SK-N-SH (cell line): Measurements from ENCODE around the gene DDX50.

ENCODE experiments used
- CHD2 ChIP-seq: fragments of 150-350 bp; IDR thresholded peaks from 2 replicates; pipeline ENCODE4 v1.6.1; 2018; ENCODE audit warnings: low read length; ENCODE audit not compliant: partially characterized antibody
- EP300 ChIP-seq, 2 experiments: IDR thresholded peaks; 2 replicates each; pipeline versions ENCODE4 v1.4.0 to v1.6.1; 2012; ENCODE audit warnings: borderline replicate concordance in 1 of 2, low read depth in 1 of 2, low read length in 1 of 2
- EZH2phosphoT487 ChIP-seq: fragments of 200-600 bp; sonication (generic); IDR thresholded peaks from 2 replicates; pipeline ENCODE4 v1.6.1; 2017; ENCODE audit warnings: low read depth, mixed run types, mild to moderate bottlenecking, antibody characterized with exemption, moderate library complexity, borderline replicate concordance
- GATA2 ChIP-seq: sonication (generic); formaldehyde crosslinking; IDR thresholded peaks from 2 replicates; pipeline ENCODE4 v1.5.0; 2020; ENCODE audit warnings: mild to moderate bottlenecking, missing genetic modification reagents
- POLR2AphosphoS5 ChIP-seq: IDR thresholded peaks from 2 replicates; pipeline ENCODE4 v1.6.1; 2012; ENCODE audit warnings: low read depth, low read length
- TAF1 ChIP-seq: IDR thresholded peaks from 2 replicates; pipeline ENCODE4 v1.6.1; 2012; ENCODE audit warnings: low read depth, mild to moderate bottlenecking, low read length, moderate library complexity, borderline replicate concordance
- YY1 ChIP-seq: IDR thresholded peaks from 2 replicates; pipeline ENCODE4 v1.4.0; 2012; ENCODE audit warnings: low read depth, mild to moderate bottlenecking
- TF ChIP-seq, protein P1 (sequence below): fragments of 200-600 bp; sonication (generic); IDR thresholded peaks from 2 replicates; pipeline ENCODE4 v1.6.1; 2017; ENCODE audit warnings: antibody characterized with exemption, mild to moderate bottlenecking, moderate library complexity
- TF ChIP-seq, protein P2 (sequence below): fragments of 150-350 bp; IDR thresholded peaks from 2 replicates; pipeline ENCODE4 v1.6.1; 2017; ENCODE audit warnings: antibody characterized with exemption, low read length, low read depth, borderline replicate concordance

DNA sequence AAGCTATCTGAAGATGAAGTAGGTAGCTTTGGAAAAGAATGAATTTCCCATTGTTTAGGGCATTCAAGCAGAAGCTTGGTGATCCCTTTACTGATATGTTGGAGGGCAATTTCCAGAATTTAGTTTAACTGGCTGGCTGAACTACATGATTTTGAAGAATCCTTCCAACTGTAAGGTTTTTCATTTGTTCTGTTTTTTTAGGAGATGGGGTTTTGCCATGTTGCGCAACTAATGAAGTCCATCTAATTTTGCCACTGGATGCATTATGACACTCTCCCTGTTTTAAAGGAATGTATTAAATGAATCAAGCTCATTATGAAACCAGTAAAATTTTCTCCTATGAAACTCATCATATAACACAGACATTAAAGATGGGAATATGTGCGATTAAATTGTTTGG is 6.1 kb upstream of the DDX50 start:
- TF ChIP-seq POLR2AphosphoS5, result no peak
- TF ChIP-seq, protein P1, sequence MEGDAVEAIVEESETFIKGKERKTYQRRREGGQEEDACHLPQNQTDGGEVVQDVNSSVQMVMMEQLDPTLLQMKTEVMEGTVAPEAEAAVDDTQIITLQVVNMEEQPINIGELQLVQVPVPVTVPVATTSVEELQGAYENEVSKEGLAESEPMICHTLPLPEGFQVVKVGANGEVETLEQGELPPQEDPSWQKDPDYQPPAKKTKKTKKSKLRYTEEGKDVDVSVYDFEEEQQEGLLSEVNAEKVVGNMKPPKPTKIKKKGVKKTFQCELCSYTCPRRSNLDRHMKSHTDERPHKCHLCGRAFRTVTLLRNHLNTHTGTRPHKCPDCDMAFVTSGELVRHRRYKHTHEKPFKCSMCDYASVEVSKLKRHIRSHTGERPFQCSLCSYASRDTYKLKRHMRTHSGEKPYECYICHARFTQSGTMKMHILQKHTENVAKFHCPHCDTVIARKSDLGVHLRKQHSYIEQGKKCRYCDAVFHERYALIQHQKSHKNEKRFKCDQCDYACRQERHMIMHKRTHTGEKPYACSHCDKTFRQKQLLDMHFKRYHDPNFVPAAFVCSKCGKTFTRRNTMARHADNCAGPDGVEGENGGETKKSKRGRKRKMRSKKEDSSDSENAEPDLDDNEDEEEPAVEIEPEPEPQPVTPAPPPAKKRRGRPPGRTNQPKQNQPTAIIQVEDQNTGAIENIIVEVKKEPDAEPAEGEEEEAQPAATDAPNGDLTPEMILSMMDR, result no peak
- no peak for TF ChIP-seq EZH2phosphoT487
- TF ChIP-seq TAF1, result no peak
- TF ChIP-seq, protein P2, sequence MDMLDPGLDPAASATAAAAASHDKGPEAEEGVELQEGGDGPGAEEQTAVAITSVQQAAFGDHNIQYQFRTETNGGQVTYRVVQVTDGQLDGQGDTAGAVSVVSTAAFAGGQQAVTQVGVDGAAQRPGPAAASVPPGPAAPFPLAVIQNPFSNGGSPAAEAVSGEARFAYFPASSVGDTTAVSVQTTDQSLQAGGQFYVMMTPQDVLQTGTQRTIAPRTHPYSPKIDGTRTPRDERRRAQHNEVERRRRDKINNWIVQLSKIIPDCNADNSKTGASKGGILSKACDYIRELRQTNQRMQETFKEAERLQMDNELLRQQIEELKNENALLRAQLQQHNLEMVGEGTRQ, result no peak
- TF ChIP-seq CHD2, result no peak
- no peak for TF ChIP-seq YY1
- TF ChIP-seq EP300 (IDR thresholded peaks at IDR 0.05; ENCODE audit: borderline replicate concordance in 1 of 2, low read depth in 1 of 2, low read length in 1 of 2), result no peak
- no peak for TF ChIP-seq GATA2 (CRISPR knock-in tag)
